NK-92 treated with Interleukin-12 subunit alpha and Interleukin-12 subunit beta, amount 100 ng/mL, for 24 hours (cell line): ENCODE results near the gene GPER1.
"Not testable (repeated sequence)": the region's sequence is repeated elsewhere in the genome, so short reads cannot be mapped to it uniquely, and the experiment has no call there.

Source experiments
- DNase-seq: peaks from one replicate; lab custom pipeline; 2025; lab: John Stamatoyannopoulos, UW

GPER1 gene

DNA sequence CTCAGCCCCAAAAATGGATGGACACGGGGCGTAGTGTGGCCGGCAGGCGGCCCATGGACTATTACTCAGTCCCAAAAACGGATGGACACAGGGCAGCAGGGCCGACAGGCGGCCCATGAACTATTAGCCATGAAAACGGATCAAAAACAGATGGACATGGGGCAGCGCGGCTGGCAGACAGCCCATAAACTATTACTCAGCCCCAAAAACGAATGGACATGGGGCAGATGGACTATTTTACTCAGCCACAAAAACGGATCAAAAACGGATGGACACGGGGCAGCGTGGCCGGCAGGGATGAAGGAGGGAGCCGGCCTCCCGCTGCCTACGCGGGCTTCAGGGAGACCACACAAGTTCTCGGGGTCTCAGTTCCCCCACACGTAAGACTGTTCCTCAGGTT, 32.9 kb downstream of the GPER1 start:
- DNase-seq: no peak

- no peak for DNase-seq
These were observed 33.6 kb downstream of the GPER1 start for GRCh38 chr7:1121476-1121875.

GRCh38 chr7:1121886-1122831, 34.2 kb downstream of the GPER1 start:
- DNase-seq: no peak

GRCh38 chr7:1122832-1123501, 35.1 kb downstream of the GPER1 start:
- DNase-seq: no peak

GRCh38 chr7:1123715-1124114, 35.8 kb downstream of the GPER1 start:
- no peak for DNase-seq

GRCh38 chr7:1124164-1124563, 36.3 kb downstream of the GPER1 start:
- no peak for DNase-seq

- no peak for DNase-seq
These were observed 37.1 kb downstream of the GPER1 start for GRCh38 chr7:1124816-1125602.

GRCh38 chr7:1125603-1125969, 37.7 kb downstream of the GPER1 start:
- DNase-seq: no peak

DNA sequence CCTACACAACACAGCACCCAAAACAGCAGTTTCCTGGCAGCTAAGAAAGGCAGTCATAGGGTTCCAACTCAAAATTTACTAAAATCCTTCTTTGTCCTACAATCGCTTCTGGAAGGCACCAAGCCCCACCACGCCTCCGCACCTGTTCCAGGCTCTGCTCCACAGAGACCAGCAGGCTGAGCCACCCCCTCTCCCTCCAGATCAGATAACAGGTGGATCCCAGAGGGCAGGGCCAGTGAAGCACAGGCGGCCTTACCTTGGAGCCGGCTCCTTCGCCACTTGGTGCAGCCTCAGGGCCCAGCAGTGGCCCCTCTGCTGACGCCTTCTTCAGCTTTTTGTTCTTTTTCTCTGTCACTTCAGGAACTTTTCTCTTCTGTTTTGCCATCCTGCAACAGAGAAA, 39.1 kb downstream of the GPER1 start:
- no peak for DNase-seq

DNA sequence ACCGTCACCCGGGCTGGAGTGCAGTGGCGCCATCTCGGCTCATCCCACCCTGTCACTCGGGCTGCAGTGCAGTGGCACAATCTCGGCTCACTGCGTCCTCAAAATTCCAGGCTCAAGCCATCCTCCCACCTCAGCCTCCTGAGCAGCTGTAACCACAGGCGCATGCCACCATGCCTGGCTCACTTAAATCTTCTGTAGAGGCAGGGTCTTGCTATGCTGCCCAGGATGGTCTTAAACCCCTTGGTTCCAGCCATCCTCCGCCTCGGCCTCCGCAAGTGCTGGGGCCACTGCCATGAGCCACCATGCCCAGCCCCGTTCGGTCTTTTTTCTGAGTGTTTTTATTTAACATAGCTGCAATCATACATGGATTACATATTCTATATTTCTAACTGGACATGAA, 41.5 kb downstream of the GPER1 start:
- no peak for DNase-seq

DNA sequence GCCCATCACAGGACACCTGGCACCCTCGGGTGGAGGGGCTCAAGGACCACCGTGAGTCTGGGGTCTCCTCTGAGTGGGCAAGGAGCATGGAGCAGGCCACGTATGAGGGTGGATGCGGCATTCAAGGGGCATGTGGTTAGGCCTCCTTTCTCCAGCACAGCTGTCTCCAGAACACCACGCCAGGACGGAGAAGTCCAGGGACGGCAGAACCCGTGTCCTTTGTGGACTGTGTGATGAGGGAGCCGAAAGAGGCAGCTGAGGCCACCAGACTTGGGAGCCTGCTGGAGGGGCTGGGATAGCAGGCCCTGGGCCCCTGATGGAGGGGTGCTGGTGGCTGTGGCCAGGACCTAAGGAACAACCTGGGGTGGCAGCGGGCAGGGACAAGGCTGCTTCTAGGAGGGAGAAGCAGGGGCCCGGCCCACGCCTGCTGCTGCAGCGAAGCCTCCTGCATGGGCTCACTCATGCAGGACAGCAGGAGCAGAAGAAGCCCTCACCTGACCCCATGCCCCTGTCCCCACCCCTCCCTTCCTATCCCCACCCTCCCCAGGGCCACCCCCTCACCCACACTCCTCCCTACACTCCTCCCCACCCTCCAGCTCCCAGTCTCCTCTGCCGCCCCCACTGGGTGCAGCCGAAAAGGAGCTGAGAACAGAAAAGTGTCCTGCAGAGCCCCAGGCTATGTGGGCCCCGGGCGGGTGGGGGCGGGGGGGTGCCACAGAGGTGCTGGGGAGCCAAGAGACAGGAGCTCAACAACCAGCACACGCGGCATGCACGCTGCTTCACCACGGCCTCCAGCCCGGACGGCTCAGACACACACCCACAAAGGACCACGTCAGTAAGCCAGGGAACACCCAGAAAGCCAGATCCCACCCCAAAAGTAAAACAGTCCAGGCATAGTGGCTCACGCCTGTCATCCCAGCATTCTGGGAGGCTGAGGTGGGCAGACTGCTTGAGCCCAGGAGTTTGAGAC, 42.4 kb downstream of the GPER1 start:
- no peak for DNase-seq

- no peak for DNase-seq
These were observed 43.8 kb downstream of the GPER1 start for GRCh38 chr7:1131471-1132265.

DNA sequence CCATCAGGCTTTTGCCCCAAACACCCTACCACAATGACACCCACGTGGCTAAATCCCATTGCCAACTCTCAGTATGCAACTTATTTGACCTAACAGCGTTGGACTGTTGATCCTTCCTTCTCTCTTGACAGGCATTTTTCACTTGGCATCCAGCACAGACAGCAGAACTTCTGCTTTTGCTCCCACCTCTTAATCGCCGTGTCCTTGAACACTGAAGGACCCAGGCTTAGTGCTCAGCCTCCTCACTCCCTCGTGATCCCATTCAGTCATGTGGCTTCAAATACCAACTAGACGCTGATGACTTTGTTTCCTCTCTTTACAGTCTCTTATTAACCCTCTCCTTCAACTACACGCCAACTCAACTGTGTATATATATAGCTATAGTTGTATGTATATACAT, 47.0 kb downstream of the GPER1 start:
- DNase-seq: no peak

DNA sequence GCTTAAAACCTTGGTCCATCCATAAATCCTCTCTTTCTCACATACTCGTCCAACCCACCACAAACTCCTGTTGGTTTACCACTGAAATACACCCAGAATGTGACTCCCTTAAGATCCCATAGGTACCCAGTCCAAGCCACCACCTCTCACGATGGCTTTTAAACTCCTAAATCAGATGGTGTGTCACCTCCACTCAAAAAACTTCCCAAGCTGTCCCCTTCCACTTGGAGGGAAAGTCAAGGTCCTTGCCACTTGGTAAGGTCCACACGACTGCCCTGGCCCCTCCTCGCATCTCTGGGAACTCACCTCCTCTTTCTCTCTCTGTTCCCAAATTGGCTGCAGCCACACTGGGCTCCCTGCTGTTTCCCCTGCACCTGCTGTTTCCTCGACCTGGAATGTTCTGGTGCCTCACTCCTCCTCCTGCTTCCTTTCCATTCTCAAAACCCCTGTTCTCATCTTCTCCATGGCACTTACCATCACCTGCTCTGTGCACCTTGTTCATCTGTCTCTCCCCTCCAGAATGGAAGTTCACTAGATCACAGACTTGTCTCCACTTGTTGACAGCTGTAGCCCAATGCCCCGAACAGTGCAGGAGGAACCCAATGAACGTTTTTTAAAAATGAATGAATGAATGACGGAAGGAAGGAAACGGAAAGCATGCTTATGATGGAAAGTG, 49.1 kb downstream of the GPER1 start:
- DNase-seq: no peak

- DNase-seq: no peak
These were observed 49.7 kb downstream of the GPER1 start for GRCh38 chr7:1137517-1138167.

DNA sequence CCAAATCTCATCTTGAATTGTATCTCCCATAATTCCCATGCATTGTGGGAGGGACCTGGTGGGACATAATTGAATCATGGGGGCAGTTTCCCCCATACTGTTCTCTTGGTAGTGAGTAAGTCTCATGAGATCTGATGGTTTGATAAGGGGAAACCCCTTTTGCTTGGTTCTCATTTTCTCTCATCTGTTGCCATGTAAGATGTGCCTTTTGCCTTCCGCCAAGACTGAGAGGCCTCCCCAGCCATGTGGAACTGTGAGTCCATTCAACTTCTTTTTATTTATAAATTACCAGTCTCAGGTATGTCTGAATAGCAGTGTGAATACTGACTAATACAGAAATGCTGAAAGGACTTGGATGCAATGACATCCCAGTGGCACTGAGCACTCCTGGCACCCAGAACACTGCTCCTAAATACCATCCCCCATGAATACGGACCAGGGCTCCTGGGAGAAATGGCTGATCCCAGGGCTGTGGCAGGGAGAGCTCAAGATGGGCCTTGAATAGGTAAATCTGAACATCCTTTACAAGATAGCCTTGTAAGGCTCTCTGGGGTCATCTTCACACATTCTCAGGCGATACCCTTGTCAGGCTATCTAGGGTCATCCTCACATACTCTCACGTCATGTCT, 52.7 kb downstream of the GPER1 start:
- DNase-seq: no peak

DNA sequence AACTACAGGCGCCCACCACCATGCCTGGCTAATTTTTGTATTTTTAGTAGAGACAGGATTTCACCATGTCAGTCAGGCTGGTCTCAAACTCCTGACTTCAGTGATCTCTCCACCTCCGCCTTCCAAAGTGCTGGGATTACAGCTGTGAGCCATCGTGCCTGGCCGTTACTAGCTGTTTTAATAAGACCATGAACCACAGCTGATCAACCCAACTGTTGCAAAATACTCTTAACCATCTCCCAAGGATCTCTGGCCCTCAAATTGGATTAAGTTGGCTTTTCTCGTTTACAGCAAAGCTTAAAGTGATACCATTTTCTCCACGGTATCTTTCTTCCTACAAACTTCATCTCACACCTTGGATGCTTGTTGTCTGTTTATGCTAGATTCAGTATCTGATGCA, 53.7 kb downstream of the GPER1 start:
- DNase-seq: no peak

- DNase-seq: no peak
These were observed 54.2 kb downstream of the GPER1 start for GRCh38 chr7:1142051-1142635.

DNA sequence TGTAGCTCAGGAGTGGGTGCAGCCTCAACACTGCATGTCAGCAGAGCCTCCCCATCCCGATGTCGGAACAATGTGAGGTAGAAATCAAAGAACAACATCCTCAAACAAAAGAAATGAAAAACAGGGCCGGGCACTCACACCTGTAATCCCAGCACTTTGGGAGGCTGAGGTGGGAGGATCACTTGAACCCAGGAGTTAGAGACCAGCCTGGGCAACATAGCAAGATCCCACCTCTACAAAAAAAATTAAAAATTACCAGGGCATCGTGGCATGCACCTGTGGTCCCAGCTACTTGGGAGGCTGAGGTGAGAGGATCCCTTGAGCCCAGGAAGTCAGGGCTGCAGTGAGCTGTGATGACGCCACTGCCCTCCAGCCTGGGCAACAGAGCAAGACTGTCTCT, 55.1 kb downstream of the GPER1 start:
- DNase-seq: not testable (repeated sequence)
